ENCODE measurements around the gene NR2C2.
"Not testable (repeated sequence)": the region's sequence is repeated elsewhere in the genome, so short reads cannot be mapped to it uniquely, and the experiment has no call there.

NR2C2 gene

GRCh38 chr3:14947100-14947885 lies at the start of gene NR2C2:
Gene NR2C2 (plus strand): TSS chr3:14947583. CDS start chr3:15003915, 56,332 bp downstream.
- peak; percentile 77 for DNase-seq (ENCODE audit: low read depth)

GRCh38 chr3:14898929-14899328 lies 48.5 kb upstream of the NR2C2 start:
- no peak for DNase-seq (ENCODE audit: low read depth)

- DNase-seq (ENCODE audit: low read depth) = no peak
Measured at GRCh38 chr3:14899993-14900618, 47.3 kb upstream of the NR2C2 start.

GRCh38 chr3:14900881-14901873 lies 46.2 kb upstream of the NR2C2 start:
- DNase-seq (ENCODE audit: low read depth) = no peak

- no peak for DNase-seq (ENCODE audit: low read depth)
Measured at GRCh38 chr3:14902719-14903118, 44.7 kb upstream of the NR2C2 start.

GRCh38 chr3:14903501-14903900 lies 43.9 kb upstream of the NR2C2 start:
- DNase-seq (ENCODE audit: low read depth) = not testable (repeated sequence)

GRCh38 chr3:14905055-14905657 lies 42.2 kb upstream of the NR2C2 start:
- no peak for DNase-seq (ENCODE audit: low read depth)

GRCh38 chr3:14906355-14906971 lies 40.9 kb upstream of the NR2C2 start:
- no peak for DNase-seq (ENCODE audit: low read depth)

GRCh38 chr3:14907043-14907966 lies 40.1 kb upstream of the NR2C2 start:
- DNase-seq (ENCODE audit: low read depth) = no peak

- DNase-seq (ENCODE audit: low read depth) = no peak
Measured at GRCh38 chr3:14909250-14909649, 38.1 kb upstream of the NR2C2 start.

- DNase-seq (ENCODE audit: low read depth) = no peak
Measured at GRCh38 chr3:14911651-14912050, 35.7 kb upstream of the NR2C2 start.

GRCh38 chr3:14913071-14913925 lies 34.1 kb upstream of the NR2C2 start:
- DNase-seq (ENCODE audit: low read depth) = no peak

GRCh38 chr3:14913926-14914778 lies 33.2 kb upstream of the NR2C2 start:
- no peak for DNase-seq (ENCODE audit: low read depth)

- DNase-seq (ENCODE audit: low read depth) = no peak
Measured at GRCh38 chr3:14914779-14915117, 32.6 kb upstream of the NR2C2 start.

- no peak for DNase-seq (ENCODE audit: low read depth)
Measured at GRCh38 chr3:14915636-14916222, 31.7 kb upstream of the NR2C2 start.

GRCh38 chr3:14918356-14918860 lies 29.0 kb upstream of the NR2C2 start:
- no peak for DNase-seq (ENCODE audit: low read depth)

GRCh38 chr3:14920536-14920935 lies 26.8 kb upstream of the NR2C2 start:
- no peak for DNase-seq (ENCODE audit: low read depth)

- peak; percentile 70 for DNase-seq (ENCODE audit: low read depth)
Measured at GRCh38 chr3:14921034-14921616, 26.3 kb upstream of the NR2C2 start.

All from stimulated activated CD8-positive, alpha-beta memory T cell treated with anti-CD3 and anti-CD28 coated beads, Interleukin-12 subunit alpha, Interleukin-12 subunit beta, amount 100 ng/mL, for 1 hour (primary cell).